Progenitor cell of endocrine pancreas (in vitro differentiated cells): ENCODE results near the gene HSD17B3. TPM values are rescaled to one million over a fixed set of nuclear protein-coding genes. Genes with fewer than 3 reads are reported as not detected.

ENCODE experiments used
- DNase-seq: peaks from one replicate; pipeline ENCODE4 v3.0.0; 2021; ENCODE audit warnings: low spot score; ENCODE audit not compliant: unreplicated experiment
- H3K27ac Mint-ChIP-seq: 2 replicates; pipeline ENCODE4 v1.8.0; 2021; ENCODE audit warnings: mild to moderate bottlenecking, moderate library complexity, mixed read lengths
- H3K27me3 Mint-ChIP-seq: 2 replicates; pipeline ENCODE4 v1.8.0; 2021; ENCODE audit warnings: mixed read lengths
- H3K36me3 Mint-ChIP-seq: 2 replicates; pipeline ENCODE4 v1.8.0; 2022; ENCODE audit warnings: mixed read lengths; ENCODE audit not compliant: insufficient read depth
- H3K4me1 Mint-ChIP-seq: 2 replicates; pipeline ENCODE4 v1.8.0; 2021; ENCODE audit warnings: low read depth, mixed read lengths
- H3K4me3 Mint-ChIP-seq: 2 replicates; pipeline ENCODE4 v1.8.0; 2021; ENCODE audit warnings: low read depth, mild to moderate bottlenecking, moderate library complexity, mixed read lengths
- H3K9me3 Mint-ChIP-seq: 2 replicates; pipeline ENCODE4 v1.8.0; 2021; ENCODE audit warnings: low read depth, mixed read lengths
- total RNA-seq: library from RNA; stranded (reverse); gene quantifications from 2 replicates; pipeline ENCODE4 v1.2.1, GENCODE V29; 2021
- TF ChIP-seq, protein P1 (sequence below): fragments of 200-600 bp; sonication (generic); IDR thresholded peaks from one replicate; pipeline ENCODE4 v1.5.0; 2021; ENCODE audit warnings: antibody characterized with exemption, mild to moderate bottlenecking; ENCODE audit not compliant: unreplicated experiment

Gene HSD17B3
- total RNA-seq, 1 donor from 2014 or later: not detected

DNA sequence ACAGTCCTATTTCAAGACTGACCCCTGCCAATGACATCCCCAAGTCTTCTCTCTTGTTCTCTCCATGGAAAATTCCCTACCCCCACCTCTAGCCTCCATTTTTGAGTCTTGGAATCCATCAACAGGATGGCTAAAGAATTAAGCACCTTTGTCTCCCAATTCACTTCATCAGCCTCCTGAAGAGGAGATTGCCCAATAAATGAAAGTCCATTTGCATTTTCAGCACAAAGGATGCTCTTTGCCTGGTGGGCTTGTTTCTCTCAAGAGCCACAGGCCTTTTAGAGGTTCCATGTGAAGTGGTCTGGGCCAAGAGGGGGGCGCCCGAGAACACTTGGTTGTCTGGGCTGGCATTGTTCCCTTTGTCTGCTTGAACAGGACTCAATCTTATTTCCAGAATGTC is 12.6 kb downstream of the HSD17B3 start:
- H3K27ac Mint-ChIP-seq: no peak overlapping the region
- H3K4me3 Mint-ChIP-seq: no peak overlapping the region
- H3K36me3 Mint-ChIP-seq: no peaks in the 10 kb centered on the region
- peaks cover 3% of the 10 kb centered on the region for H3K4me1 Mint-ChIP-seq
- H3K9me3 Mint-ChIP-seq: no peaks in the 10 kb centered on the region
- no peak for DNase-seq
- TF ChIP-seq, protein P1, sequence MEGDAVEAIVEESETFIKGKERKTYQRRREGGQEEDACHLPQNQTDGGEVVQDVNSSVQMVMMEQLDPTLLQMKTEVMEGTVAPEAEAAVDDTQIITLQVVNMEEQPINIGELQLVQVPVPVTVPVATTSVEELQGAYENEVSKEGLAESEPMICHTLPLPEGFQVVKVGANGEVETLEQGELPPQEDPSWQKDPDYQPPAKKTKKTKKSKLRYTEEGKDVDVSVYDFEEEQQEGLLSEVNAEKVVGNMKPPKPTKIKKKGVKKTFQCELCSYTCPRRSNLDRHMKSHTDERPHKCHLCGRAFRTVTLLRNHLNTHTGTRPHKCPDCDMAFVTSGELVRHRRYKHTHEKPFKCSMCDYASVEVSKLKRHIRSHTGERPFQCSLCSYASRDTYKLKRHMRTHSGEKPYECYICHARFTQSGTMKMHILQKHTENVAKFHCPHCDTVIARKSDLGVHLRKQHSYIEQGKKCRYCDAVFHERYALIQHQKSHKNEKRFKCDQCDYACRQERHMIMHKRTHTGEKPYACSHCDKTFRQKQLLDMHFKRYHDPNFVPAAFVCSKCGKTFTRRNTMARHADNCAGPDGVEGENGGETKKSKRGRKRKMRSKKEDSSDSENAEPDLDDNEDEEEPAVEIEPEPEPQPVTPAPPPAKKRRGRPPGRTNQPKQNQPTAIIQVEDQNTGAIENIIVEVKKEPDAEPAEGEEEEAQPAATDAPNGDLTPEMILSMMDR: no peak
- no peaks in the 10 kb centered on the region for H3K27me3 Mint-ChIP-seq

DNA sequence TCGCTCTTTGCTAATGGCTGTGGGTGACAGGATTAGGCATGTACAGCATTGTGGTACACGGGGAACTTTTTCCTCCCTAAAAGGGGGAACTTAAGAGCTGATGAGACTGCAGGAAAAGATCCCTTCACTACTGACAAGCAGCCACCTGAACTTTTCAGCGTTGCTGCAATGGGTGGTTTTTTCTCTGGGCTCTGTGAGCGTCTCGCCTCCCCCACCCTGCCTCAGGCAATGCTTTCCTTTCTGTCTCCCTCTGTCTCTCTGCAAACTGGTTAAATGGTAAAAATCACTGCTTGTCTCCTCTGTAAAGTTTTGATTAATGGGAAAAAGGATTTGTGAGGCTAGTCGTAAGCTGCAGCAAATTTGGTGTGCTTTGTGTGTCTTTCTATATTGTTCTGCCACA is 20.3 kb downstream of the HSD17B3 start:
- Mint-ChIP-seq H3K4me3 (no peak overlapping the region), H3K4me1 (no peaks in the 10 kb centered on the region), H3K9me3 (peaks cover 9% of the 10 kb centered on the region), H3K27me3 (no peaks in the 10 kb centered on the region), H3K27ac (no peak overlapping the region), H3K36me3 (peaks cover 1% of the 10 kb centered on the region)
- no peak for DNase-seq
- TF ChIP-seq, protein P1: no peak

DNA sequence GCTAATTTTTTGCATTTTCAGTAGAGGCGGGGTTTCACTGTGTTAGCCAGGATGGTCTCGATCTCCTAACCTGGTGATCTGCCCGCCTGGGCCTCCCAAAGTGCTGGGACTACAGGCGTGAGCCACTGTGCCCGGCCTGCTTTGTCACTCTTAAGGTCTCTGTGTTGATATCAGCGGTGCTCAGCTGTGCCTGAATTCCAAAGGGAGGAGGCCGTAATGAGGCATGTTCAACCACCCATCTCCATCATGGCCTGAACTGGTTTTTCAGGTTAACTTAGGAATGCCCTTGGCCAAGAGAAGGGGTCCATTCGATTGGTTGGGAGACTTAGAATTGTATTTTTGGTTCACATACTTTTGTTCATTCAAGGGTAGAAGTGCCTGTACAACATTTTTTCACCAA is 22.0 kb downstream of the HSD17B3 start:
- peaks cover 24% of the 10 kb centered on the region for H3K9me3 Mint-ChIP-seq
- no peak overlapping the region for H3K4me3 Mint-ChIP-seq
- H3K27ac Mint-ChIP-seq: no peak overlapping the region
- H3K27me3 Mint-ChIP-seq: no peaks in the 10 kb centered on the region
- TF ChIP-seq, protein P1: no peak
- peaks cover 1% of the 10 kb centered on the region for H3K36me3 Mint-ChIP-seq
- no peaks in the 10 kb centered on the region for H3K4me1 Mint-ChIP-seq
- DNase-seq: no peak

DNA sequence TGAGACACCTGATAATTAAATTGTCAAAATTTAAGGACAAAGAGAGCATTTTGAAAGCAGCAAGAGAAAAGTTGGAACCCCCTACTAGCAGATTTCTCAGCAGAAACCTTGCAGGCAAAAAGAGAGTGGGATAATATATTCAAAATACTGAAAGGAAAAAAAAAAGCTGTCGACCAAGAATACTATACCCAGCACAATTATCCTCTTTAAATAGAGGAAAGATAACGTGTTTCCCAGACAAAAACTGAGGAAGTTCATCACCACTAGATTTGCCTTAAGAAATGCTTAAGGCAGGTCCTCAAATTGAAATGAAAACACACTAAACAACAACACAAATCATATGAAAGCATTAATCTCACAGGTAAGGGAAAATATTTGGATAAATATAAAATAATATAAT is 27.0 kb downstream of the HSD17B3 start:
- Mint-ChIP-seq H3K4me3 (no peak overlapping the region), H3K36me3 (peaks cover 5% of the 10 kb centered on the region), H3K27me3 (no peaks in the 10 kb centered on the region), H3K4me1 (no peaks in the 10 kb centered on the region), H3K9me3 (peaks cover 32% of the 10 kb centered on the region), H3K27ac (no peak overlapping the region)
- TF ChIP-seq, protein P1: no peak
- DNase-seq: no peak

DNA sequence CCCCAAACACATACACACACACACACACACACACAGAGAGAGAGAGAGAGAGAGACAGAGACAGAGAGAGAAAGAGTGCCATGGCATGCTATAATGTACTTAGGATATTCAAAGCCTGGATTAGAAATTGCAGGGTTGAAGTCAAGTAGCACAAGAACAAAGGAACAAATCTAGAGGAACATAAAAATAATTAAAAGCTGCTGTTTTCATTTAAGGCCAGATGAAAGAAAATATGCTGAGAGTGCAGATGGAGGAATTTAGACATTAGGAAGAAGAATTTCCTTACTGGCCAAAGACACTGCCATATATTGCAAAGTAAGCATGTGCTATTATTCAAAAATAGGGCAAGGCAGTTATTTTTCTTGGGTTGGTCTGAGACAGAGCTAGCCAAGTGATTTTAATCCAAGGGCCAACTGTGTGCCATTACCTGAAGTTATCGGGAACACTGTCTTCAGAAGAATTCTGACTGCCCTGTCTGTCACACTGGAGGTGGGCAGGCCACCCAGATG is 31.7 kb downstream of the HSD17B3 start:
- H3K4me3 Mint-ChIP-seq: no peak overlapping the region
- no peaks in the 10 kb centered on the region for H3K27me3 Mint-ChIP-seq
- TF ChIP-seq, protein P1: no peak
- DNase-seq: no peak
- H3K9me3 Mint-ChIP-seq: peaks cover 15% of the 10 kb centered on the region
- peaks cover 4% of the 10 kb centered on the region for H3K36me3 Mint-ChIP-seq
- no peaks in the 10 kb centered on the region for H3K4me1 Mint-ChIP-seq
- no peak overlapping the region for H3K27ac Mint-ChIP-seq
